ENCODE data around the gene MIB2.

MIB2 gene

GRCh38 chr1:1616045-1616790 lies 918 bp downstream of the MIB2 start:
- DNase-seq = no peak

DNA sequence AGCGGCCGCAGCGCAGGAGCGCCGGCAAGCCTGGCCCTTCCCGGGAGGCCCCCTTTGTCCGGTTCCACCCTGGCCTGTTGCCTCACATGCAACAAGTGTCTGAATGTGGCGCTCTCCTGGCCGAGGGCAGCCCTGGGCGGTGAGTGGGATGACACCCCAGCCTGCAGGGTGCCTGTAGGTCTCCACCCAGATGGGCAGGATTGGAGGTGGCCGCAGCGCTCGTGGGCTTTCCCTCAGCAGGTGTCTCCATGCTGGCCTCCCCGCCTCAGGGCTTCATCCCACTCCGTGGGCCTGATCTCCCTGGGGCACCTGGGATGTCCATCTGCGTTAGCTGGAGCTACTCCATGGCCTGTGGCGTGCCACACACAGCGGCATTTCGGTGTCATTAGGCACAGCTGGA lies 1.5 kb downstream of the MIB2 start:
- no peak for DNase-seq

GRCh38 chr1:1617516-1617915 lies 2.2 kb downstream of the MIB2 start:
- no peak for DNase-seq

GRCh38 chr1:1617925-1618324 lies 2.6 kb downstream of the MIB2 start:
- no peak for DNase-seq

- DNase-seq = no peak
These were observed 3.2 kb downstream of the MIB2 start for GRCh38 chr1:1618396-1619068.

- no peak for DNase-seq
These were observed 4.6 kb downstream of the MIB2 start for GRCh38 chr1:1619917-1620361.

GRCh38 chr1:1620433-1621139 lies 5.3 kb downstream of the MIB2 start:
- no peak for DNase-seq

GRCh38 chr1:1621173-1622009 lies 6.1 kb downstream of the MIB2 start:
- no peak for DNase-seq

DNA sequence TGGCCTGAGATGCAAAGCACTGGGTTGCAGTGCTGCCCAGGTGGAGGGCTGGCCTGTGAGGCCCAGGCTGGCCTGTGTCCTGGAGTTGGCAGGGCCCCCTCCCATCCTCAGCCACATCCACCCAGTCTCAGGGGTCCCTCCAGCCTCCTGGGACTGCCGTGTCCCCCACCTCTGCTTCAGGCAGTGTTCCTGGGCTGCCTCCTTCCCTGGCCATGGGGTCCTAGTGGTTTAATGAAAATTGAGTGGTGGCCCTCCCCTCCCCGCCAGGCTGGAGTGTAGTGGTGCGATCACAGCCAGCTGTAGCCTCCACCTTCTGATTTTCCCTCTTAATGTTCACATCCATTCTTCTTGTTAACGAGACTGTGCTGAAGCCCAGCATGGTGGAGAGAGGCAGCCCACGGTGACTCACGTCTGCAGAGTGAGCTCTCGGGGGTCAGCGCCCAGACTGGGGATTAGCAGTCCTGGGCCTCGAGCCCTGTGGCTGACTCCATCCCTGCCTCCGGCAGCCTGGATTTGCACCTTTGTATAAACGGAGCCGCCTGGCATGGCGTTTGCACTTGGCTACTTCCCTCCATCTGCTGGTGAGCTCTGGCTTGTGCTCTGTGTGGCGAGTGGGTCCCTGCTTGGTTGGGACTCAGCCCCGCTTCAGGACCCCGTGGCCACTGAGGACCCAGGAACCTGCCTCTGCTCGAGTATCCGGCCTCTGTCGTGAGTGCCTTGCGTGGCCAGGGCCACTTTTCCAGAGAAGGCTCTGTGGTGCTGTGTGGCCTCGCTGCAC lies 6.9 kb downstream of the MIB2 start:
- DNase-seq = no peak

- DNase-seq = no peak
These were observed 7.4 kb downstream of the MIB2 start for GRCh38 chr1:1622788-1623094.

DNA sequence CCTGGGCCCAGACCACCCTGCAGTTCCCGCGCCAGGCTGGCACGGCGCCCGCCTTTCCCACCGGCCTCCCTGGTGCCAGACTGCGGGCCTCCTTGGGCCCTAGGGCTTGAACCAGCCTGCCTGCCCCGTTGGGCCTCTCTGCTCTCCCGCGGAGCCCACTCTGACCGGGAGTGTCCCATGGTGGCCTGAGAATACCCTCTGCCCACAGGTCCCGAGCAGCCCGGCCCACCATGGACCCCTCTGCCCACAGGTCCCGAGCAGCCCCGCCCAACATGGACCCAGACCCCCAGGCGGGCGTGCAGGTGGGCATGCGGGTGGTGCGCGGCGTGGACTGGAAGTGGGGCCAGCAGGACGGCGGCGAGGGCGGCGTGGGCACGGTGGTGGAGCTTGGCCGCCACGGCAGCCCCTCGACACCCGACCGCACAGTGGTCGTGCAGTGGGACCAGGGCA lies 7.9 kb downstream of the MIB2 start:
- no peak for DNase-seq

DNA sequence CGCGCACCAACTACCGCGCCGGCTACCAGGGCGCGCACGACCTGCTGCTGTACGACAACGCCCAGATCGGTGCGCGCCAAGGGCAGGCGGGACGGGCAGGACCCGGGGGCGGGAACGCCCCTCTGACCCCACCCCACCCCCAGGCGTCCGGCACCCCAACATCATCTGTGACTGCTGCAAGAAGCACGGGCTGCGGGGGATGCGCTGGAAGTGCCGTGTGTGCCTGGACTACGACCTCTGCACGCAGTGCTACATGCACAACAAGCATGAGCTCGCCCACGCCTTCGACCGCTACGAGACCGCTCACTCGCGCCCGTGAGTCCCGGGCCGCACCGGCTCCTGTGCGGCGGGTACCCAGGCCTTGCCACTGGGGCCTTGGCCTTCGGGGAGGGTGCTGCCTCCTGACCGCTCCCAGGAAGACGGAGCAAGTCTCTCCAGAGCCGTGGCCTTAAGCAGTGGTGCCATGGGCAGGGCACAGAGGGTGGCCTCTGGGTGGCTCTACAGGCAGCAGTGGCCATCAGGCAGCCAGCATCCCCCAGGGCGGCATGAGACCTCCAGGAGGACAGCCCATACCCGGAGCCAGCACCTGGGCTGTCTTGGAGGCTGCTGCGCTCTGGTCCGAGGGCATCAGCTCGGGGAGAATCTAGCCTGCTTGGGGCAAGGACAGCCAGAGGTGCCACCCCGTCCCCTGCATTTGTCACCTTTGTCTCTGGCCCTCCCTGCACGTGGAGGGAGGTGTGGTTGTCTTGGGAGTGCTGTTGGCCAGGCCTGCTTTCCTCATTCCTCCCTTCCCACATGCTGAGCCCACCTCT lies 8.5 kb downstream of the MIB2 start:
- DNase-seq = no peak

DNA sequence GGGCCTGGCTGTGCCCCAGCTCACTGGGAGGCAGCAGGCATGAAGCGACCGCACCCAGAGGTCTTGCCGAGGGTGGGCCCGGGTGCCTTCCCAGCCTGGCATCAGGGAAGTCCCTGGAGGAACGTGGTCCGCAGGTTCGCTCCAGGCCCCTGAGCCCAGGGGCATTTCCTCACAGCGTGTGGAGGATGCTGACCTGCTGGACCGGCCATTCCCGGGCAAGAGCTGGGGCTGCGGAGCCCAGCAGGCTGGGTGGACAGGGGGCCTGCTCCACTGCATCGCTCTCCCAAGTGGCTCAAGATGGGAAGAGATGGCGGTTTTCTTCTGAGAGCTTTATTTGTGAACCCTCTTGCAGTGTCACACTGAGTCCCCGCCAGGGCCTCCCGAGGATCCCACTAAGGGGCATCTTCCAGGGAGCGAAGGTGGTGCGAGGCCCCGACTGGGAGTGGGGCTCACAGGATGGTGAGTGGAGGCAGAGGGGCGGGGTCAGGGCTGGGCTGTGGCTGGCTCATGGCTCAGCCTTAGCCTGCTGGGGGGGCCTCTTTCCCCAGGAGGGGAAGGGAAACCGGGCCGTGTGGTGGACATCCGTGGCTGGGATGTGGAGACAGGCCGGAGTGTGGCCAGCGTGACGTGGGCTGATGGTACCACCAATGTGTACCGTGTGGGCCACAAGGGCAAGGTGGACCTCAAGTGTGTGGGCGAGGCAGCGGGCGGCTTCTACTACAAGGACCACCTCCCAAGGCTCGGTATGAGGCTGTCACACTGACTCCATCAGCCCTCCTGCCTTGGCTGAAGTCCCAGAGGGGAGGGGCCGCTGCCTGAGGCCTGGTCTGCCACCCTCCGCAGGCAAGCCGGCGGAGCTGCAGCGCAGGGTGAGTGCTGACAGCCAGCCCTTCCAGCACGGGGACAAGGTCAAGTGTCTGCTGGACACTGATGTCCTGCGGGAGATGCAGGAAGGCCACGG lies 9.4 kb downstream of the MIB2 start:
- DNase-seq = no peak

GRCh38 chr1:1625404-1625775 lies 10.1 kb downstream of the MIB2 start:
- no peak for DNase-seq

GRCh38 chr1:1625824-1626206 lies 10.5 kb downstream of the MIB2 start:
- DNase-seq = no peak

DNA sequence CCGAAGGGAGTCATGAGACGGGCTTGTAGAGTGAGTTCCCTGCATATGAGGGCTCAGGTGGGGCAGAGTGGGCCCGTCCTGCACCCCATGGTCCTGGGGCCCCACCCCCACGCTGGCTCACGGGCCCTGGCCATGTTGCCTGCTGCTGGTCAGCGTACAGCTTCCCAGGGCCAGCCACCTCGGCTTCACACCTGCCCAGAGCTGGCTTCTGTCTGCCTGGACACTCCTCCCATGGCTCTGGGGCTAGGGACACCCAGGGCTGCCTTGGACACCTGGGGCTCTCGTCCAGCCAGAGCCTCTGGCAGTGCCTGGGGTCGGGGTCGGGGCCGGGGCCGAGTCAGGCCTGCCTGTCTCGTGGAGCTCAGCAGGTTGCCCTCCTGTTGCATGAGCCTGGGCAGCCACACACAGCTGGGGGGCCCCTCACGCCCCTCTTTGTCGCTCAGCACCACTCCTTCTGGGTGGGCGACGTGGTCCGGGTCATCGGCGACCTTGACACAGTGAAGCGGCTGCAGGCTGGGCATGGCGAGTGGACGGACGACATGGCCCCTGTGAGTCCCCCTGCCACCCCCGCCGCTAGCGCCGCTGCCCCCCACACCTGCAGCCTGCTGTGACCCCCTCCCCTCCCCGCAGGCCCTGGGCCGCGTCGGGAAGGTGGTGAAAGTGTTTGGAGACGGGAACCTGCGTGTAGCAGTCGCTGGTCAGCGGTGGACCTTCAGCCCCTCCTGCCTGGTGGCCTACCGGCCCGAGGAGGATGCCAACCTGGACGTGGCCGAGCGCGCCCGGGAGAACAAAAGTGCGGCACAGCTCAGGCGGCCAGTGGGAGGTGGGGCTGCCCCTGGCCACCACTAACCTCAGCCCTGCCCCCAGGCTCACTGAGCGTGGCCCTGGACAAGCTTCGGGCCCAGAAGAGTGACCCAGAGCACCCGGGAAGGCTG lies 11.2 kb downstream of the MIB2 start:
- DNase-seq = no peak

- no peak for DNase-seq
These were observed 12.0 kb downstream of the MIB2 start for GRCh38 chr1:1627261-1627828.

DNA sequence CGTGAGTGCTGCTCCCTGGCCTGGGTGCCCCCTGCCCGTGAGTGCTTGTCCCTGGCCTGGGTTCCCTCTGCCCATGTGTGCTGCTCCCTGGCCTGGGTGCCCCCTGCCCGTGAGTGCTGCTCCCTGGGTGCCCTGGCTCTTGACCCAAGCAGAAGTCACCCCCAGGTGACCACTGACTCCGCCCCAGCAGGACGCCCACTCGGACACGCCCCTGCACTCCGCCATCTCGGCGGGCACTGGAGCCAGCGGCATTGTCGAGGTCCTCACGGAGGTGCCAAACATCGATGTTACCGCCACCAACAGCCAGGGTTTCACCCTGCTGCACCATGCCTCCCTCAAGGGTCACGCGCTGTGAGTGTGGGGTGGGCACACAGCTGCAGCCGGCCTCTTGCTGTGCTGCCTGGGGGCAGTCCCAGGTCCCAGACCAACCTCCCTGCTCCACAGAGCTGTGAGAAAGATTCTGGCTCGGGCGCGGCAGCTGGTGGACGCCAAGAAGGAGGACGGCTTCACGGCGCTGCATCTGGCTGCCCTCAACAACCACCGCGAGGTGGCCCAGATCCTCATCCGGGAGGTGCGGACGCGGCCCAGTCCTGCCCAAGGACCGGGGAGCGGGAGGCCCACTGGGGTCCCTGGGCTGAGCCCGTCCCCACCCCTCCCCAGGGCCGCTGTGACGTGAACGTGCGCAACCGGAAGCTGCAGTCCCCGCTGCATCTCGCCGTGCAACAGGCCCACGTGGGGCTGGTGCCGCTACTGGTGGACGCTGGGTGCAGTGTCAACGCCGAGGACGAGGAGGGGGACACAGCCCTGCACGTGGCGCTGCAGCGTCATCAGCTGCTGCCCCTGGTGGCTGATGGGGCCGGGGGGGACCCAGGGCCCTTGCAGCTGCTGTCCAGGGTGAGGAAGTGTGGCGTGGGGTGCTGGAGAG lies 12.8 kb downstream of the MIB2 start:
- DNase-seq = no peak

Measured in activated CD4-positive, CD25-positive, alpha-beta regulatory T cell (primary cell).